PC-9 (cell line): ENCODE data around the gene TK2.

Experiments
- CTCF ChIP-seq: fragments of 200-600 bp; sonication (generic); conservative IDR thresholded peaks from 2 replicates; pipeline ENCODE4 v1.6.1; 2017; ENCODE audit warnings: mixed run types, antibody characterized with exemption, mild to moderate bottlenecking, moderate library complexity
- EZH2 ChIP-seq: fragments of 200-600 bp; sonication (generic); IDR thresholded peaks from 2 replicates; pipeline ENCODE4 v1.8.0; 2017; ENCODE audit warnings: antibody characterized with exemption, low read depth

- TF ChIP-seq EZH2 (no peak), CTCF (no peak)
Observed at GRCh38 chr16:66503030-66503429, 46.9 kb downstream of the TK2 start.
